Measurements from ENCODE around the gene TSPAN15.

TSPAN15 gene

GRCh38 chr10:69405221-69405620 is 46.0 kb upstream of the TSPAN15 start:
- ChIA-PET POLR2A (no interaction called here), CTCF (interaction anchor here (0.6 to 1.6 kb wide), 5 partner anchors 12 to 167 kb away, joined by 3 to 6 read pairs (median 3); no protein-coding TSS in a partner anchor)
- Histone ChIP-seq H3K36me3 (ENCODE audit: control insufficient read depth in 2 of 2, insufficient read depth in 1 of 2, low read length in 2 of 2) (peaks cover 0 to 16% of the 10 kb centered on the region in 2 experiments; a peak in 2 of 3 replicates), H3K4me3 (ENCODE audit: low read depth, low read length) (no peak overlapping the region), H3K4me1 (ENCODE audit: control insufficient read depth, insufficient read depth, low read length) (no peaks in the 10 kb centered on the region; the same call in 1 of the 2 replicates), H3K9me3 (ENCODE audit: control insufficient read depth, insufficient read depth, low read depth, low read length) (no peaks in the 10 kb centered on the region), H3K27ac (ENCODE audit: extremely low read depth, low read depth, low read length) (no peak overlapping the region)
- no peak for TF ChIP-seq ZNF121 (tag by site-specific recombination; IDR thresholded peaks at IDR 0.05)
- no peak for TF ChIP-seq ZBTB6 (tag by site-specific recombination; IDR thresholded peaks at IDR 0.05)
- TF ChIP-seq ZEB2 (tag by site-specific recombination; IDR thresholded peaks at IDR 0.05) = no peak
- no peak for TF ChIP-seq BCL11A (tag by site-specific recombination; IDR thresholded peaks at IDR 0.05; ENCODE audit: low read depth)
- TF ChIP-seq SP2 (tag by site-specific recombination; IDR thresholded peaks at IDR 0.05) = no peak
- TF ChIP-seq, protein P1, sequence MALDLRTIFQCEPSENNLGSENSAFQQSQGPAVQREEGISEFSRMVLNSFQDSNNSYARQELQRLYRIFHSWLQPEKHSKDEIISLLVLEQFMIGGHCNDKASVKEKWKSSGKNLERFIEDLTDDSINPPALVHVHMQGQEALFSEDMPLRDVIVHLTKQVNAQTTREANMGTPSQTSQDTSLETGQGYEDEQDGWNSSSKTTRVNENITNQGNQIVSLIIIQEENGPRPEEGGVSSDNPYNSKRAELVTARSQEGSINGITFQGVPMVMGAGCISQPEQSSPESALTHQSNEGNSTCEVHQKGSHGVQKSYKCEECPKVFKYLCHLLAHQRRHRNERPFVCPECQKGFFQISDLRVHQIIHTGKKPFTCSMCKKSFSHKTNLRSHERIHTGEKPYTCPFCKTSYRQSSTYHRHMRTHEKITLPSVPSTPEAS (tag by site-specific recombination; IDR thresholded peaks at IDR 0.05) = no peak
- TF ChIP-seq, protein P2, sequence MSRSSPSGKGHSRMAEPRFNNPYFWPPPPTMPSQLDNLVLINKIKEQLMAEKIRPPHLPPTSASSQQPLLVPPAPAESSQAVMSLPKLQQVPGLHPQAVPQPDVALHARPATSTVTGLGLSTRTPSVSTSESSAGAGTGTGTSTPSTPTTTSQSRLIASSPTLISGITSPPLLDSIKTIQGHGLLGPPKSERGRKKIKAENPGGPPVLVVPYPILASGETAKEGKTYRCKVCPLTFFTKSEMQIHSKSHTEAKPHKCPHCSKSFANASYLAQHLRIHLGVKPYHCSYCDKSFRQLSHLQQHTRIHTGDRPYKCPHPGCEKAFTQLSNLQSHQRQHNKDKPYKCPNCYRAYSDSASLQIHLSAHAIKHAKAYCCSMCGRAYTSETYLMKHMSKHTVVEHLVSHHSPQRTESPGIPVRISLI (tag by site-specific recombination; IDR thresholded peaks at IDR 0.05) = no peak
- TF ChIP-seq ZIC2 (tag by site-specific recombination; IDR thresholded peaks at IDR 0.05) = no peak
- TF ChIP-seq ATF2 (tag by site-specific recombination; IDR thresholded peaks at IDR 0.05; ENCODE audit: low read depth) = no peak
- TF ChIP-seq, protein P3, sequence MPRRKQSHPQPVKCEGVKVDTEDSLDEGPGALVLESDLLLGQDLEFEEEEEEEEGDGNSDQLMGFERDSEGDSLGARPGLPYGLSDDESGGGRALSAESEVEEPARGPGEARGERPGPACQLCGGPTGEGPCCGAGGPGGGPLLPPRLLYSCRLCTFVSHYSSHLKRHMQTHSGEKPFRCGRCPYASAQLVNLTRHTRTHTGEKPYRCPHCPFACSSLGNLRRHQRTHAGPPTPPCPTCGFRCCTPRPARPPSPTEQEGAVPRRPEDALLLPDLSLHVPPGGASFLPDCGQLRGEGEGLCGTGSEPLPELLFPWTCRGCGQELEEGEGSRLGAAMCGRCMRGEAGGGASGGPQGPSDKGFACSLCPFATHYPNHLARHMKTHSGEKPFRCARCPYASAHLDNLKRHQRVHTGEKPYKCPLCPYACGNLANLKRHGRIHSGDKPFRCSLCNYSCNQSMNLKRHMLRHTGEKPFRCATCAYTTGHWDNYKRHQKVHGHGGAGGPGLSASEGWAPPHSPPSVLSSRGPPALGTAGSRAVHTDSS (tag by site-specific recombination; IDR thresholded peaks at IDR 0.05) = no peak
- no peak for TF ChIP-seq ZNF37A (tag by site-specific recombination; IDR thresholded peaks at IDR 0.05)
- TF ChIP-seq ZNF391 (tag by site-specific recombination; IDR thresholded peaks at IDR 0.05; ENCODE audit: borderline replicate concordance, low read depth) = no peak
- TF ChIP-seq ZNF529 (tag by site-specific recombination; IDR thresholded peaks at IDR 0.05; ENCODE audit: insufficient replicate concordance) = no peak

- POLR2A ChIA-PET = no interaction called here
- CTCF ChIA-PET = interaction anchor here (1.2 to 2.9 kb wide), 8 partner anchors 13 to 232 kb away, joined by 3 to 28 read pairs (median 4); no protein-coding TSS in a partner anchor
- Histone ChIP-seq H3K27ac (ENCODE audit: extremely low read depth, low read depth, low read length) (no peak overlapping the region), H3K9me3 (ENCODE audit: control insufficient read depth, insufficient read depth, low read depth, low read length) (no peaks in the 10 kb centered on the region), H3K4me3 (ENCODE audit: low read depth, low read length) (no peak overlapping the region), H3K36me3 (ENCODE audit: control insufficient read depth in 2 of 2, insufficient read depth in 1 of 2, low read length in 2 of 2) (peaks cover 0 to 4% of the 10 kb centered on the region in 2 experiments; a peak in 2 of 3 replicates), H3K4me1 (ENCODE audit: control insufficient read depth, insufficient read depth, low read length) (no peaks in the 10 kb centered on the region; the same call in 1 of the 2 replicates)
- no peak for TF ChIP-seq ZNF324 (tag by site-specific recombination; IDR thresholded peaks at IDR 0.05)
- no peak for TF ChIP-seq ZNF449 (tag by site-specific recombination; IDR thresholded peaks at IDR 0.05)
- 0 out of 2 replicates have a peak, but pooled peaks have one; percentile 20 for TF ChIP-seq ZNF341 (tag by site-specific recombination; IDR thresholded peaks at IDR 0.05; ENCODE audit: low read depth)
- TF ChIP-seq ZNF311 (tag by site-specific recombination; IDR thresholded peaks at IDR 0.05; ENCODE audit: borderline replicate concordance) = no peak
- no peak for TF ChIP-seq GFI1B (tag by site-specific recombination; IDR thresholded peaks at IDR 0.05)
- no peak for TF ChIP-seq ZNF701 (tag by site-specific recombination; IDR thresholded peaks at IDR 0.05)
- TF ChIP-seq ZNF266 (tag by site-specific recombination; IDR thresholded peaks at IDR 0.05; ENCODE audit: low read depth) = no peak
- TF ChIP-seq ZIC2 (tag by site-specific recombination; IDR thresholded peaks at IDR 0.05) = peak; percentile 22; the same call in 1 of the 2 replicates
- TF ChIP-seq ZNF791 (tag by site-specific recombination; IDR thresholded peaks at IDR 0.05) = no peak
- TF ChIP-seq ZNF184 (tag by site-specific recombination; IDR thresholded peaks at IDR 0.05) = no peak
- TF ChIP-seq SP2 (tag by site-specific recombination; IDR thresholded peaks at IDR 0.05) = peak; percentile 31; the same call in 1 of the 2 replicates
These were observed 44.9 kb upstream of the TSPAN15 start for GRCh38 chr10:69406302-69406811.
